ENCODE data around the gene IKZF5.

Gene IKZF5

GRCh38 chr10:123014772-123015171, 6.2 kb upstream of the IKZF5 start:
- DNase-seq = no peak

- no peak for DNase-seq
Measured at GRCh38 chr10:123013456-123014419, 5.1 kb upstream of the IKZF5 start.

GRCh38 chr10:123011987-123012386, 3.4 kb upstream of the IKZF5 start:
- DNase-seq = no peak

GRCh38 chr10:123009105-123009820, 668 bp upstream of the IKZF5 start:
- no peak for DNase-seq

GRCh38 chr10:123007558-123008354, 839 bp downstream of the IKZF5 start:
- no peak for DNase-seq

GRCh38 chr10:123004298-123004697, 4.3 kb downstream of the IKZF5 start:
- DNase-seq = no peak

GRCh38 chr10:123001370-123001769, 7.2 kb downstream of the IKZF5 start:
- no peak for DNase-seq

- no peak for DNase-seq
Measured at GRCh38 chr10:123000155-123000554, 8.4 kb downstream of the IKZF5 start.

GRCh38 chr10:122999347-122999746, 9.2 kb downstream of the IKZF5 start:
- no peak for DNase-seq

GRCh38 chr10:122998934-122999333, 9.7 kb downstream of the IKZF5 start:
- DNase-seq = no peak

- DNase-seq = no peak
Measured at GRCh38 chr10:122998360-122998917, 10.2 kb downstream of the IKZF5 start.

- no peak for DNase-seq
Measured at GRCh38 chr10:122997864-122998263, 10.7 kb downstream of the IKZF5 start.

- no peak for DNase-seq
Measured at GRCh38 chr10:122995936-122996335, 12.7 kb downstream of the IKZF5 start.

- no peak for DNase-seq
Measured at GRCh38 chr10:122993797-122994336, 14.7 kb downstream of the IKZF5 start.

- no peak for DNase-seq
Measured at GRCh38 chr10:122992031-122992585, 16.5 kb downstream of the IKZF5 start.

GRCh38 chr10:122990278-122990677, 18.3 kb downstream of the IKZF5 start:
- no peak for DNase-seq

GRCh38 chr10:122988501-122988900, 20.1 kb downstream of the IKZF5 start:
- DNase-seq = no peak

- no peak for DNase-seq
Measured at GRCh38 chr10:122986335-122986734, 22.3 kb downstream of the IKZF5 start.

- no peak for DNase-seq
Measured at GRCh38 chr10:122984708-122985107, 23.9 kb downstream of the IKZF5 start.

- DNase-seq = no peak
Measured at GRCh38 chr10:122983898-122984297, 24.7 kb downstream of the IKZF5 start.

- no peak for DNase-seq
Measured at GRCh38 chr10:122981066-122981464, 27.5 kb downstream of the IKZF5 start.
